Measurements from ENCODE around the gene CHD1L. TPM values are rescaled to one million over a fixed set of nuclear protein-coding genes. Genes with fewer than 3 reads are reported as not detected.

The CHD1L gene
- total RNA-seq, 1 experiment from 2014 or later, result 64.2 TPM

GRCh38 chr1:147218606-147219005 is 23.9 kb upstream of the CHD1L start:
- H4K5ac ChIP-seq (ENCODE audit: insufficient read length, low read depth, low read length), result no peak overlapping the region
- no peaks in the 10 kb centered on the region for H3K9me3 Mint-ChIP-seq
- H3K27me3 Mint-ChIP-seq (ENCODE audit: low read depth), result peaks cover 2% of the 10 kb centered on the region
- H3K9me3 ChIP-seq (ENCODE audit: control insufficient read depth, low read depth, low read length), result no peaks in the 10 kb centered on the region
- no peaks in the 10 kb centered on the region for H3K79me1 ChIP-seq (ENCODE audit: insufficient read depth, low read depth, low read length, poor library complexity, severe bottlenecking)
- 100% methylated on average over 1 of the region's 3 CpGs for WGBS (ENCODE audit: extremely low coverage, insufficient read length, low lambda C conversion rate)
- no peak overlapping the region for H2BK15ac ChIP-seq (ENCODE audit: low read depth, low read length)
- H3K23ac ChIP-seq (ENCODE audit: insufficient read length, low read depth, low read length), result no peak overlapping the region
- no peak overlapping the region for H2BK20ac ChIP-seq (ENCODE audit: low read depth, low read length, poor library complexity, severe bottlenecking)
- H3K79me2 ChIP-seq (ENCODE audit: insufficient read depth, low read length), result no peaks in the 10 kb centered on the region
- TF ChIP-seq CTCF (conservative IDR thresholded peaks at IDR 0.05), result no peak
- no peak overlapping the region for H3T11ph ChIP-seq (ENCODE audit: low read length)
- H2AFZ ChIP-seq (ENCODE audit: low read length), result no peak overlapping the region
- no peak overlapping the region for H4K91ac ChIP-seq (ENCODE audit: insufficient read length, low read depth, low read length)
- H3K27ac Mint-ChIP-seq, result no peak overlapping the region
- H3K23me2 ChIP-seq (ENCODE audit: insufficient read length, low read depth, low read length, poor library complexity, severe bottlenecking), result no peaks in the 10 kb centered on the region
- no peak overlapping the region for H2BK5ac ChIP-seq (ENCODE audit: insufficient read length, low read length)
- H3K9ac ChIP-seq (ENCODE audit: extremely low read depth, insufficient read length, low read length), result no peak overlapping the region
- H2AK5ac ChIP-seq (ENCODE audit: insufficient read length, low read length), result no peak overlapping the region
- no peak overlapping the region for H3K14ac ChIP-seq (ENCODE audit: insufficient read depth, low read length)
- H3K4me1 Mint-ChIP-seq, result peaks cover 6% of the 10 kb centered on the region in 2 experiments
- no peak overlapping the region for H3K18ac ChIP-seq (ENCODE audit: insufficient read length, low read depth, low read length)
- no peak for DNase-seq
- no peak overlapping the region for H3K4me2 ChIP-seq (ENCODE audit: insufficient read depth, insufficient read length, low read length)
- H3K56ac ChIP-seq (ENCODE audit: insufficient read length, low read depth, low read length), result no peak overlapping the region
- no peaks in the 10 kb centered on the region for H3K27me3 ChIP-seq (ENCODE audit: insufficient read depth, low read length)
- H3K4ac ChIP-seq (ENCODE audit: low read depth, low read length), result no peak overlapping the region
- H3K36me3 Mint-ChIP-seq (ENCODE audit: insufficient read depth in 1 of 3, low read depth in 3 of 3), result no peaks in the 10 kb centered on the region
- H2BK120ac ChIP-seq (ENCODE audit: low read depth, low read length, poor library complexity, severe bottlenecking), result no peak overlapping the region
- no peak overlapping the region for H3K27ac ChIP-seq (ENCODE audit: insufficient read length, low read depth, low read length)
- no peak overlapping the region for H3K4me3 Mint-ChIP-seq
- no peak overlapping the region for H4K8ac ChIP-seq (replicated peaks; ENCODE audit: insufficient read length, low read depth, low read length)
- no peak overlapping the region for H2BK12ac ChIP-seq (ENCODE audit: insufficient read length, low read depth, low read length)
- peaks cover 2% of the 10 kb centered on the region; the same call in 1 of the 2 replicates for H3K4me1 ChIP-seq (ENCODE audit: insufficient read depth, low read length)
- H4K20me1 ChIP-seq (ENCODE audit: control insufficient read depth, insufficient read depth, insufficient read length), result no peaks in the 10 kb centered on the region
